Mesenchymal stem cell (in vitro differentiated cells and primary cell): Measurements from ENCODE around the gene HAUS8.

ENCODE experiments used
- DNase-seq: peaks from one replicate; pipeline ENCODE4 v3.0.0-alpha.2; 2013
- H2AFZ ChIP-seq: one replicate; pipeline ENCODE4 v1.6.1; 2013; ENCODE audit warnings: low read depth, mild to moderate bottlenecking, control low read depth, inconsistent platforms, low read length, moderate library complexity
- H2AK5ac ChIP-seq: 2 replicates; pipeline ENCODE4 v1.6.1; 2013; ENCODE audit warnings: low read length, moderate library complexity, mild to moderate bottlenecking, inconsistent platforms; ENCODE audit not compliant: severe bottlenecking
- H2BK120ac ChIP-seq: one replicate; pipeline ENCODE4 v1.6.1; 2013; ENCODE audit warnings: low read depth, mild to moderate bottlenecking, inconsistent platforms, low read length, moderate library complexity
- H2BK12ac ChIP-seq, 2 experiments: one replicate each; pipeline ENCODE4 v1.6.1; 2013; ENCODE audit warnings: inconsistent platforms in 2 of 2, low read length in 2 of 2, mild to moderate bottlenecking in 2 of 2, moderate library complexity in 2 of 2, control low read depth in 1 of 2
- H2BK15ac ChIP-seq: one replicate; pipeline ENCODE4 v1.6.1; 2013; ENCODE audit warnings: mild to moderate bottlenecking, low read depth, inconsistent platforms; ENCODE audit not compliant: poor library complexity, severe bottlenecking
- H2BK5ac ChIP-seq: 2 replicates; pipeline ENCODE4 v1.6.1; 2013; ENCODE audit warnings: low read depth, mild to moderate bottlenecking, low read length, control low read depth, inconsistent platforms; ENCODE audit not compliant: poor library complexity, severe bottlenecking
- H3K14ac ChIP-seq, 2 experiments: one replicate each; pipeline ENCODE4 v1.6.1; 2013; ENCODE audit warnings: inconsistent platforms in 2 of 2, low read length in 2 of 2, control low read depth in 1 of 2, mild to moderate bottlenecking in 1 of 2, moderate library complexity in 1 of 2
- H3K18ac ChIP-seq, 2 experiments: one replicate each; pipeline ENCODE4 v1.6.1; 2013; ENCODE audit warnings: inconsistent platforms in 2 of 2, low read length in 2 of 2, control low read depth in 1 of 2, low read depth in 1 of 2, mild to moderate bottlenecking in 1 of 2
- H3K23ac ChIP-seq, 2 experiments: one replicate each; pipeline ENCODE4 v1.6.1; 2013; ENCODE audit warnings: inconsistent platforms in 2 of 2, low read length in 2 of 2, mild to moderate bottlenecking in 2 of 2, moderate library complexity in 2 of 2, control low read depth in 1 of 2
- H3K27ac ChIP-seq: 2 replicates; pipeline ENCODE4 v1.5.1; 2013; ENCODE audit warnings: mild to moderate bottlenecking, moderate library complexity, low read length, control low read depth, inconsistent platforms; ENCODE audit not compliant: poor library complexity, severe bottlenecking
- H3K27me3 ChIP-seq, 2 experiments: 2 replicates each; pipeline versions ENCODE4 v1.6.1 to v1.7.0; 2013; ENCODE audit warnings: low read length in 2 of 2, mild to moderate bottlenecking in 2 of 2, moderate library complexity in 2 of 2, control low read depth in 1 of 2, inconsistent platforms in 1 of 2; ENCODE audit not compliant: control insufficient read depth in 1 of 2, insufficient read depth in 1 of 2
- H3K36me3 ChIP-seq, 2 experiments: 2 replicates each; pipeline versions ENCODE4 v1.6.1 to v1.7.0; 2013; ENCODE audit warnings: low read length in 2 of 2, control low read depth in 1 of 2, inconsistent platforms in 1 of 2, low read depth in 1 of 2, mild to moderate bottlenecking in 1 of 2; ENCODE audit not compliant: insufficient read depth in 2 of 2, control insufficient read depth in 1 of 2
- H3K4ac ChIP-seq, 2 experiments: one replicate each; pipeline ENCODE4 v1.6.1; 2013; ENCODE audit warnings: inconsistent platforms in 2 of 2, low read length in 2 of 2, mild to moderate bottlenecking in 2 of 2, moderate library complexity in 2 of 2, control low read depth in 1 of 2, low read depth in 1 of 2
- H3K4me1 ChIP-seq: 2 replicates; pipeline ENCODE4 v1.6.1; 2013; ENCODE audit warnings: low read depth, low read length, control low read depth; ENCODE audit not compliant: control insufficient read depth, insufficient read depth
- H3K4me2 ChIP-seq: 2 replicates; pipeline ENCODE4 v1.6.1; 2013; ENCODE audit warnings: low read length, mild to moderate bottlenecking, inconsistent platforms; ENCODE audit not compliant: poor library complexity, severe bottlenecking
- H3K4me3 ChIP-seq, 2 experiments: 2 replicates each; pipeline versions ENCODE4 v1.5.1 to v1.7.0; 2013; ENCODE audit warnings: low read length in 2 of 2, mild to moderate bottlenecking in 2 of 2, control low read depth in 1 of 2, low read depth in 1 of 2; ENCODE audit not compliant: insufficient read depth in 1 of 2
- H3K79me1 ChIP-seq: replicated peaks from 2 replicates; pipeline ENCODE4 v1.6.1; 2013; ENCODE audit warnings: mild to moderate bottlenecking, control low read depth, low read length, inconsistent platforms; ENCODE audit not compliant: poor library complexity, severe bottlenecking
- H3K9ac ChIP-seq: 2 replicates; pipeline ENCODE4 v1.7.0; 2013; ENCODE audit warnings: mild to moderate bottlenecking, low read length, moderate library complexity
- H3K9me3 ChIP-seq: 2 replicates; pipeline ENCODE4 v1.7.0; 2013; ENCODE audit warnings: mild to moderate bottlenecking, low read length; ENCODE audit not compliant: control insufficient read depth
- H4K8ac ChIP-seq: one replicate; pipeline ENCODE4 v1.6.1; 2013; ENCODE audit warnings: inconsistent platforms, mild to moderate bottlenecking, low read length, moderate library complexity
- H4K91ac ChIP-seq: one replicate; pipeline ENCODE4 v1.6.1; 2013; ENCODE audit warnings: mild to moderate bottlenecking, low read length, inconsistent platforms
- WGBS: methylation state at CpG from one replicate; pipeline ENCODE4 v1.1.7; 2013; ENCODE audit warnings: mixed read lengths; 5-methylcytosine and 5-hydroxymethylcytosine counted together

The HAUS8 gene

GRCh38 chr19:17037966-17038500 lies 37.2 kb downstream of the HAUS8 start:
- Histone ChIP-seq H4K8ac (no peak overlapping the region), H3K4me1 (peaks cover 3% of the 10 kb centered on the region), H2BK120ac (no peak overlapping the region), H3K36me3 (no peaks in the 10 kb centered on the region), H3K9me3 (no peaks in the 10 kb centered on the region), H3K27me3 (peaks cover 20 to 31% of the 10 kb centered on the region in 2 experiments), H2BK12ac (no peak overlapping the region), H3K4me2 (no peak overlapping the region), H2BK5ac (no peak overlapping the region), H3K4me3 (no peak overlapping the region), H2BK15ac (no peak overlapping the region), H3K4ac (no peak overlapping the region), H3K9ac (no peak overlapping the region), H3K27ac (no peak overlapping the region), H3K23ac (no peak overlapping the region), H3K18ac (no peak overlapping the region), H3K14ac (no peak overlapping the region), H2AK5ac (no peak overlapping the region), H3K79me1 (no peaks in the 10 kb centered on the region), H4K91ac (no peak overlapping the region), H2AFZ (no peak overlapping the region)
- 86% methylated on average over 15 of the region's 15 CpGs for WGBS
- no peak for DNase-seq

GRCh38 chr19:17037184-17037583 lies 38.1 kb downstream of the HAUS8 start:
- Histone ChIP-seq H3K79me1 (no peaks in the 10 kb centered on the region), H2BK120ac (no peak overlapping the region), H2BK12ac (no peak overlapping the region), H2BK15ac (no peak overlapping the region), H3K4me2 (no peak overlapping the region), H3K36me3 (no peaks in the 10 kb centered on the region), H3K9me3 (no peaks in the 10 kb centered on the region), H3K27me3 (peaks cover 13 to 33% of the 10 kb centered on the region in 2 experiments), H3K18ac (no peak overlapping the region), H3K14ac (no peak overlapping the region), H2AK5ac (no peak overlapping the region), H3K4me3 (no peak overlapping the region), H3K4me1 (peaks cover 3% of the 10 kb centered on the region), H2BK5ac (no peak overlapping the region), H4K91ac (no peak overlapping the region), H4K8ac (no peak overlapping the region), H3K23ac (no peak overlapping the region), H3K9ac (no peak overlapping the region), H3K4ac (no peak overlapping the region), H3K27ac (no peak overlapping the region), H2AFZ (no peak overlapping the region)
- 87% methylated on average over 6 of the region's 6 CpGs for WGBS
- DNase-seq = no peak

- Histone ChIP-seq H3K4ac (no peak overlapping the region), H3K9ac (no peak overlapping the region), H2BK120ac (no peak overlapping the region), H3K36me3 (no peaks in the 10 kb centered on the region), H4K91ac (no peak overlapping the region), H3K23ac (no peak overlapping the region), H3K4me2 (no peak overlapping the region), H3K18ac (no peak overlapping the region), H2AK5ac (no peak overlapping the region), H2BK5ac (no peak overlapping the region), H4K8ac (no peak overlapping the region), H3K9me3 (no peaks in the 10 kb centered on the region), H3K4me3 (no peak overlapping the region), H2AFZ (no peak overlapping the region), H3K27me3 (peaks cover 8 to 33% of the 10 kb centered on the region in 2 experiments), H3K14ac (no peak overlapping the region), H3K4me1 (no peaks in the 10 kb centered on the region), H3K79me1 (no peaks in the 10 kb centered on the region), H2BK12ac (no peak overlapping the region), H3K27ac (no peak overlapping the region), H2BK15ac (no peak overlapping the region)
- 73% methylated on average over 4 of the region's 4 CpGs for WGBS
- DNase-seq = no peak
Measured at GRCh38 chr19:17036640-17037039, 38.6 kb downstream of the HAUS8 start.

GRCh38 chr19:17035842-17036424 lies 39.3 kb downstream of the HAUS8 start:
- no peak overlapping the region for H4K91ac ChIP-seq
- no peak overlapping the region for H3K23ac ChIP-seq
- no peak overlapping the region for H3K4ac ChIP-seq
- H2BK5ac ChIP-seq = no peak overlapping the region
- H2BK12ac ChIP-seq = no peak overlapping the region
- no peak overlapping the region for H2AK5ac ChIP-seq
- no peak overlapping the region for H3K4me2 ChIP-seq
- no peaks in the 10 kb centered on the region for H3K4me1 ChIP-seq
- peaks cover 5 to 32% of the 10 kb centered on the region in 2 experiments for H3K27me3 ChIP-seq
- DNase-seq = no peak
- no peak overlapping the region for H3K18ac ChIP-seq
- 91% methylated on average over 15 of the region's 15 CpGs for WGBS
- H2BK15ac ChIP-seq = no peak overlapping the region
- no peaks in the 10 kb centered on the region for H3K79me1 ChIP-seq
- no peak overlapping the region for H4K8ac ChIP-seq
- no peaks in the 10 kb centered on the region for H3K36me3 ChIP-seq
- no peak overlapping the region for H2AFZ ChIP-seq
- H3K9me3 ChIP-seq = no peaks in the 10 kb centered on the region
- no peak overlapping the region for H3K4me3 ChIP-seq
- H2BK120ac ChIP-seq = no peak overlapping the region
- H3K14ac ChIP-seq = no peak overlapping the region
- no peak overlapping the region for H3K9ac ChIP-seq
- H3K27ac ChIP-seq = no peak overlapping the region
